GM12873 (cell line): ENCODE measurements around the gene C20orf144.

Experiments used
- TF ChIP-seq, protein P1 (sequence below): IDR thresholded peaks from 2 replicates; pipeline ENCODE4 v1.5.1; 2012; ENCODE audit warnings: low read depth, mild to moderate bottlenecking, moderate library complexity, low read length, control low read depth; ENCODE audit not compliant: insufficient read depth; ENCODE audit errors: missing control alignments

C20orf144 gene

DNA sequence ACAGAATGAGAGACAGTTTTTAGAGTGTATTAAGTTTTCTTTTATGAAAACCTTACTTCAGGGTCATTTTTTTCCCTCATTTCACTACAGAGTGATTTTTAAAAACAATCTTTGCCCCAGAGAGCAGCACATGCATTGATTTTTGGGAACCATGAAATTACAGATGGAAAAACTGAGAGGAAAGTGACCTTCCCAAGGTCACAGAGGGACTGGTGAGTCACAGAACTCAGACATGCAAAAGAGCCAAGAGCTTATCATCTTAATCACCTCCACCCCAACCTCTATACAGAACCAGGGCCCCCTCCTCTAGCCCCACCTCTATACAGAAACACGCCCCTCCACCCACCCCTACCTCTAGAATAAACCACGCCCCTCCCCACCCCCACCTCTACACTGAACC lies 47.3 kb downstream of the C20orf144 start:
- TF ChIP-seq, protein P1, sequence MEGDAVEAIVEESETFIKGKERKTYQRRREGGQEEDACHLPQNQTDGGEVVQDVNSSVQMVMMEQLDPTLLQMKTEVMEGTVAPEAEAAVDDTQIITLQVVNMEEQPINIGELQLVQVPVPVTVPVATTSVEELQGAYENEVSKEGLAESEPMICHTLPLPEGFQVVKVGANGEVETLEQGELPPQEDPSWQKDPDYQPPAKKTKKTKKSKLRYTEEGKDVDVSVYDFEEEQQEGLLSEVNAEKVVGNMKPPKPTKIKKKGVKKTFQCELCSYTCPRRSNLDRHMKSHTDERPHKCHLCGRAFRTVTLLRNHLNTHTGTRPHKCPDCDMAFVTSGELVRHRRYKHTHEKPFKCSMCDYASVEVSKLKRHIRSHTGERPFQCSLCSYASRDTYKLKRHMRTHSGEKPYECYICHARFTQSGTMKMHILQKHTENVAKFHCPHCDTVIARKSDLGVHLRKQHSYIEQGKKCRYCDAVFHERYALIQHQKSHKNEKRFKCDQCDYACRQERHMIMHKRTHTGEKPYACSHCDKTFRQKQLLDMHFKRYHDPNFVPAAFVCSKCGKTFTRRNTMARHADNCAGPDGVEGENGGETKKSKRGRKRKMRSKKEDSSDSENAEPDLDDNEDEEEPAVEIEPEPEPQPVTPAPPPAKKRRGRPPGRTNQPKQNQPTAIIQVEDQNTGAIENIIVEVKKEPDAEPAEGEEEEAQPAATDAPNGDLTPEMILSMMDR = no peak

DNA sequence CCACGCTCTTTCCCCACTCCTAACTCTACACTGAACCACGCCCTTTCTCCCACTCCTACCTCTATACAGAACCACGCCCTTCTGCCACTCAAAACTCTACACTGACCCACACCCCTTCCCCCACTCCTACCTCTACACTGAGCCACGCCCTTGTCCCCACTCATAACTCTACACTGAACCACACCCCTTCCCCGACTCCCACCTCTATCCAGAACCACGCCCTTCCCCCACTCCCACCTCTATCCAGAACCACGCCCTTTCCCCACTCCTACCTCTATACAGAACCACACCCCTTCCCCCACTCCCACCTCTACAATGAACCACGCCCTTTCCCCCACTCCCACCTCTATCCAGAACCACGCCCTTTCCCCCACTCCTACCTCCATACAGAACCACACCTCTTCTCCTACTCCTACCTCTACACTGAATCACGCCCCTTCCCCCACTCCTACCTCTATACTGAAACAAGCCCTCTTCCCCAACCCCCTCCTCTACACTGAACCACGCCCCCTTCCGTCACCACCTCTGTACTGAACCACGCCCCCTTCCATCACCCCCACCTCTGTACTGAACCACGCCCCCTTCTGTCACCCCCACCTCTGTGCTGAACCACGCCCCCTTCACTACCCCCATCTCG lies 47.9 kb downstream of the C20orf144 start:
- TF ChIP-seq, protein P1 = no peak

DNA sequence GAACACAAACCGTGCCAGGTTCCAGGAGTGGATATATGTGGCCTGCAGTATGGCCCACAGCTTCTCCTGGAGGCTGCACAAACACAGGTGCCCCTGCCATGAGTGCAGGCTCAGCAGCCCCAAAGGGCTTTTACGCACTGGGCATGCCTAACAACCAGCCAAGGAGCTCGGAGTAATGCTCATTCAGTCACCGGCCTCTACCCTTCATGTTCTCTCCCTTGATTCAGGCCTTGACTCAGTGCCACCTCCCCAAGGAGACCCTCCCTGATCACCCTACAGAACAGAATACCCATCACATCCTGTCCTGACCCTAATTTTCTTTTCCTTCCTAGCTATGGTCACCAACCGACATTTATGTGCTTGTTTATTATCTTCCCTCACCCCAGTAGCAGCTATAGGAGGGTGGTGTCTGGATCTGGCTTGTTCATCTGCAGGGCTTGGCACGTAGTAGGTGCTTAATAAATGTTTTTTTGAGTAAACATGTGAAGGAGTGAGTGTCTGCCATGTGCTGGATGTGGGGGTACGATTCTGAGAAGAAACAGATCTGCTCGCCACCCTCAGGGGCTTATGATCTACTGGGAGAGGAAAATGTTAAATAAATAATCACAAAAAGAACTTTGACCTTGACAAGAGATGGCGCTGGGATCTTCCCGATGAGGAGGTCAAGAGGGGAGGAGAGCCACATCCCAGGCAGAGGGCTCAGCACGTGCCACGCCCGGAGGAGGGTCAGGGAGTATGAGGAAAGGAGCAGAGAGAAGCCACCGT lies 48.7 kb downstream of the C20orf144 start:
- TF ChIP-seq, protein P1 = no peak

DNA sequence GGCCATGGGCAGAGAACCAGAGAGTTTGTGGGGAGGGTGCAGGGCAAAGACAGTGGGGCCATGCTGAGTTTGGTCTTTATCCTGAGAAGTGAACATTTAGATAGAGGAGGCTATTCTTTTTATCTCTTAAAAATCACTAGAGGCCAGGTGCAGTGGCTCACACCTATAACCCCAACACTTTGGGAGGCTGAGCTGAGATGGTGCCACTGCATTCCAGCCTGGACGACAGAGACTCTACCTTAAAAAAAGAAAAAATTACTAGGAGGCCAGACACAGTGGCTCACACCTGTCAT lies 49.3 kb downstream of the C20orf144 start:
- TF ChIP-seq, protein P1 = no peak
